ENCODE measurements around the gene CST6.

Gene CST6
- total RNA-seq, result 0 reads per million in 2 donors

- no peak for DNase-seq
Measured at GRCh38 chr11:66011785-66012303, at the start of gene CST6. Gene CST6, plus strand, starts transcription at chr11:66012008. Its CDS starts 37 bp downstream, at chr11:66012045.

GRCh38 chr11:65962141-65962564, 49.7 kb upstream of the CST6 start:
- no peak for DNase-seq

GRCh38 chr11:65964906-65965305, 46.9 kb upstream of the CST6 start:
- no peak for DNase-seq

GRCh38 chr11:65965986-65966762, 45.6 kb upstream of the CST6 start:
- no peak for DNase-seq

GRCh38 chr11:65967329-65967934, 44.4 kb upstream of the CST6 start:
- DNase-seq, result no peak

GRCh38 chr11:65968600-65969482, 43.0 kb upstream of the CST6 start:
- DNase-seq, result no peak

GRCh38 chr11:65972116-65972515, 39.7 kb upstream of the CST6 start:
- DNase-seq, result no peak

GRCh38 chr11:65973439-65974110, 38.2 kb upstream of the CST6 start:
- no peak for DNase-seq

- no peak for DNase-seq
Measured at GRCh38 chr11:65975771-65976170, 36.0 kb upstream of the CST6 start.

- DNase-seq, result no peak
Measured at GRCh38 chr11:65976216-65977176, 35.3 kb upstream of the CST6 start.

- DNase-seq, result no peak
Measured at GRCh38 chr11:65977621-65978390, 34.0 kb upstream of the CST6 start.

- DNase-seq, result no peak
Measured at GRCh38 chr11:65978391-65979238, 33.2 kb upstream of the CST6 start.

- no peak for DNase-seq
Measured at GRCh38 chr11:65979261-65979759, 32.5 kb upstream of the CST6 start.

GRCh38 chr11:65981101-65981740, 30.6 kb upstream of the CST6 start:
- DNase-seq, result no peak

- DNase-seq, result no peak
Measured at GRCh38 chr11:65981972-65982823, 29.6 kb upstream of the CST6 start.

- DNase-seq, result no peak
Measured at GRCh38 chr11:65982824-65983588, 28.8 kb upstream of the CST6 start.

GRCh38 chr11:65983589-65983987, 28.2 kb upstream of the CST6 start:
- DNase-seq, result no peak

Data from T-helper 9 cell (primary cell).